ENCODE results near the gene C1GALT1C1.
"Not testable (repeated sequence)": the region's sequence is repeated elsewhere in the genome, so short reads cannot be mapped to it uniquely, and the experiment has no call there.

C1GALT1C1 gene

DNA sequence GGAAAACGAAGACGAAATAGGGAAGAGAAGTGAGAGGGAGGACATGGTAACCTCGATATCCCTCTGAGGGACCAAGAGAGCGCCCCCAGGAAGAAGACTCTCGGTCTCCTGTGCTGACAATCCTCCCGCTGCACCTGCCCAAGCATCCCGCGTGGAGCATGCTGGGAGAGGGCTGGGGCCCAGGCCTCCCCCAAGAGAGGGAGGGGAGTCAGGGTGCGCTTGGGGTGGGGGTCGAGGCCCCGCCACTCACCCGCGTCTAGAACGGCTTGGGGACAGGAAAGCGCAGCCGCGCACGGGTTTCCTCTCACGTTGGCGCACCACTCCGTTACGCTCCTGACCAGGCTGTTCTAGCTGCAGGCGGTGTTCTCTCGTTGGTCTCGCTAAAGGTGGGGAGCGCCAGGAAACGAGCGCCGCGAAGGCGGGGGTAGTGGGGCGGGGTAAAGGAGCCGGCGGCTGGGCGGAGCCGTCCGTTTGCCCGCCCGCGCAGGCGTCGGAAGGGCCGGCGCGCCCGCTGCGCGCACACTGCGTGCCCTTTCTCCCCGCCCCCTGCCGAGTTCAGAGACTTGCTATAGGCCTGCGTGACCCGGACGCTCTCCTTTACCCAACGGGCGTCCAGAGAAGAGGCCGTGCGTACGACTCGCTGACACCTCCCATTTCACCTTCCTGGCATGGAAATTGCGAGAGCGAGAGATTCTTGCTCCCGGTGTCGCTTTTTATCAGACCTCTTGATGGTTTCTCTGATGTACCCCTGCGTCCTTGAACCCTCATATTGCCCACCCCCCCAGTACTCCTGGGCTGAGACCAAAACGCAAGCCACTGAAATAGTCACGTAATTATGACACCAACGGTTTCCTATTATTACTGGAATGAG lies at the start of gene C1GALT1C1:
Gene C1GALT1C1, minus strand, starts transcription at position 388 of the 871 bp plus-strand sequence. CDS start 2,888 bp downstream, outside the sequence.
- DNase-seq (ENCODE audit: low read depth) = peak; percentile 94

DNA sequence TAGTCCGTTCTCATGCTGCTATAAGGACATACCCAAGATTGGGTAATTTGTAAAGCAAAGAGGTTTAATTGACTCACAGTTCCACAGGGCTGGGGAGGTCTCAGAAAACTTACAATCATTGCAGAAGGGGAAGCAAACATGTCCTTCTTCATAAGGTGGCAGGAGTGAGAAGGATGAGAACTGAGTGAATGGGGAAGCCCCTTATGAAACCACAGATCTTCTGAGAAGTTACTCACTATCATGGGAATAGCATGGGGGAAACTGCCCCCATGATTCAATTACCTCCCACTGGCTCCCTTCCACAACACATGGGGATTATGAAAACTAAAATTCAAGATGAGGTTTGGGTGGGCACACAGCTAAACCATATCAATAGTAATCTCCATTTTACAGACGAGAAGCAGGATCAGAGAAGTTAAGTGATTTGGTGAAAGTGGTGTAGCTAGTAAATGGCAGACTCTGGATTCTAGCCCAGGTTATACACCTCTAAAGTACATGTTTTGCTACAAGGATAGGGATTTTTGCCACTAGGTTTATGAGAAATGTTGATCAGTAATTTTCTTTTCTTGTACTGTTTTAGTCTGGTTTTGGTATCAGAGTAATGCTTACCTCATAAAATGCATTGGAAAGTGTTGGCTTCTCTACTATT lies 47.3 kb upstream of the C1GALT1C1 start:
- no peak for DNase-seq (ENCODE audit: low read depth)

DNA sequence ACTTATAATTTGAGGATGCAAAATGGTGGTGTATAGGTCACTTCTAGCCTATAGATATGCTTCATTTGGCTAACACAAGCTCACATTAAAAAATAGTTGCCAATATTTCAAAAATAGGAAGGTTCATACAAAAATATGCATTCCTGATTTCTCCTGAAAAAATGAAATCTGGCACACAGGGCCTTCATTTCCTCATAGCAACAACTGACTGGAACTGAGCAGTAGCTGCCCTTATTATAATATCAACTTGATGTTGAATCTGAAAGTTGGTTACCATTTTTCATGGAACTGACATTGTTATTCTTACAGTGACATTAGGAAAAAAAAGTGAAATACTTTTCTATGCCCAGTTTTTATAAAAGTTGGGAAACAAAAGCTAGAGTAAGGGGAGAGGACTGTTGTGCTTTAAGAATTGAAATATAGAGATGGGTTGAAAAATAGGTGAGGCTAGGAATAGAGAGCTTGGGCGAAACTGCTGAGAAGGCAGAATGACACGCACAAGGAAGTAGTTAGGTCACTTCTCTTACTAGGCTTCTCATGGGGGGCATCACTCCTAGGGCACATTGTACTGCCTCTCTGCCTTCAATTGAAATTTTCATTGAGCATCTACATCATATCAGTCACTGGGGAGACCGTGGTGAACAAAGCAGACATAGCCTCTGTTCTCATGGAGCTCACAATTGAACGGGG lies 43.1 kb upstream of the C1GALT1C1 start:
- DNase-seq (ENCODE audit: low read depth) = no peak

DNA sequence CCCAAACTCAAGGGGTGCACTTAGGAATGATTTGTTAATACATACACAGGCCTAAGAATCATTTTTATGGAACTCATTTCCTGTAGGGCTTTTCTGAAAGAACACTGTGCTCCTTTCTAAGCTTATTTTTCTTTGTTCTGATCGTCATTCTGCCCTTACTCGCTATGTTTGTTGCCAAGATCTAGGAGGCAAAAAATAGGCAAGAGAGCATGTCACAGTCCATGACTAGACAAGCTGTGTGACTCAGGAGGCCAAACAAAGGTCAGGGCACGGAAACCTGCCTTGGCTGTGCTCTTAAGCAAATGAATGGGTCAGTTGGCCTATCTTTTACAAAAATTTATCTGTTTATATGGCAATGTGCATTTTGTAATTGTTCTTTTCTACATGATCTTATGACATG lies 42.5 kb upstream of the C1GALT1C1 start:
- peak; percentile 93 for DNase-seq (ENCODE audit: low read depth)

DNA sequence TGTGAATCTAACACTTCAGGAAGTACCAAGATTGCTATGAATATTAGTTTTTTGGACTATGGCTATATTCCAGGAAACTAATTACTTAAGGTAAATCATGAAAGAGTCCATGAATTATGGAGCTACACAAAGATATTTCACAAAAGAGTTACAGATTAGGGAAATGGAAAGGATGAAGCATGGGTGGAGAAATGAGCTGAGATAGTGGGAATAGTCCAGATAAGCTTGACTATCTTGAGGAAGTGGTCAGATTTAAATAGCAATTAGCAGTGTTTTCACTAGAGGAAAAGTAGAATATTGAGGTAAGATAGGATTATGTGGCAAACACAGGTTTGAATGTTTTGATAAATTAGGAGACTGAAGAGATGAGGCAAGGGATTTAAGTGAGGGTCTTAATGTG lies 42.1 kb upstream of the C1GALT1C1 start:
- no peak for DNase-seq (ENCODE audit: low read depth)

DNA sequence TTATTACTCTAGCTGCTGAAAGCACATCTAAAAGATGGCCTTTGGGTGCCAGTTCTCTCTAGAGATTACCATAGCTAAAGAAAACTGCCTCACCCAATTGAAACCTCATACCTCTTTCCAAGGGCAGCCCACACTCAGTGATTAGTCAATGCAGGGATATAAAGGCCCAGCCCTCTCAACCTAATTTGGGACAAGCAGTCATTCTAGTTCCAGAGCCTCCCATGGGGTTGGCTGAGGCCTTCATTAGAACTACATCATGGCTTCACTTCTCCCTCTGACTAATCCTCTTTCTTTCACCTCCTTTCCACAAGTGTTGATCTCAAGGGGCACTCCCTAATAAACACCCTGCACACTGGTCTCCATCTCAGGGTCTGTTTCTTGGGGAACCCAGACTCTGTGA lies 38.5 kb upstream of the C1GALT1C1 start:
- DNase-seq (ENCODE audit: low read depth) = no peak

DNA sequence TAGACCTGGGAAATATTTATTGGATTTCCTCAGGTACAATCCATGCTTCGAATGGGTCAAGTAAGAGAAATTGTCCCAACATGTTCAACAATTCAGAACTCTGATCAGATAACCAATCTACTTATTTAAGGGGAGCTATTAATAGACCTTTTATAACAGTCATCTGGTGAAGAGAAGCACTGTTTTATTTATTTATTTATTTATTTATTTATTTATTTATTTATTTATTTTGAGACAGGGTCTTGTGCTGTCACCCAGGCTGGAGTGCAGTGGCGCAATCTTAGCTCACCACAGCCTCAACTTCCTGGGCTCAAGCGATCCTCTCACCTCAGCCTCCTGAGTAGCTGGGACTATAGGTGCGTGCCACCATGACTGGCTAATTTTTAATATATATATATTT lies 34.7 kb upstream of the C1GALT1C1 start:
- DNase-seq (ENCODE audit: low read depth) = not testable (repeated sequence)

DNA sequence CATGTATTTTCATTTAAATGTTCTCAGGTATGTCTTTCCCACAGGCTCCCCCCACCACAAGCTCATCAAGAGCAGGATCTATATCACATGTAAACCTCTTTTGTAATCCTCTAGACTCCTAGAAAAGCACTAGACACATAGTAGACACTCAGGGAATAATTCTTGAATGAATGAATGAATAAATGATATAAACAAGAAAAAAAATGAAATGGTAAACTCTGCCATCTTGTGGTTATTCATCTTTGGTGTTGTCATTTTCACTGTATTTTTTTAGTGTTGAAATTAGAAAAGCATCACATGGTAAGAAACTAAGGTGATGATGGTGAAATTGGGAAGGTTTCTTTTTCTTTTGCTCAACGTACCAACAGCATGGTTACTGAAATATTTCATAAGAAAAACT lies 34.2 kb upstream of the C1GALT1C1 start:
- peak; percentile 14 for DNase-seq (ENCODE audit: low read depth)

DNA sequence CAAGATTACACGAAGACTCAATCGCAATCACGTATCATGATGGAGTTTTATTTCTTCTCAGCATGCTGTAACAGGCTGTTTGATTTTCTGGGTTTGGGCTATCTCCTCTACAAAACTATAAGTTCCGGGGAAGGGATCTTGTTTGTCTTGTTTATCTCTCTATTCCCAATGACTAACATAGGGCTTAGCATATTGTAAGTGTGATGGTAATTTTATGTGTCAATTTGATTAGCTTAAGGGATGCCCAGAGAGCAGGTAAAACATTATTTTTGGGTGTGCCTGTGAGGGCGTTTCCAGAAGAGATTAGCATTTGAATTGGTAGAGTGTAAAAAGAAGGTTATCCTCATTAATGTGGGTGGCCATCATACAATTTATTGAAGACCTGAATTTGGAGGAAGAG lies 32.8 kb upstream of the C1GALT1C1 start:
- DNase-seq (ENCODE audit: low read depth) = no peak

DNA sequence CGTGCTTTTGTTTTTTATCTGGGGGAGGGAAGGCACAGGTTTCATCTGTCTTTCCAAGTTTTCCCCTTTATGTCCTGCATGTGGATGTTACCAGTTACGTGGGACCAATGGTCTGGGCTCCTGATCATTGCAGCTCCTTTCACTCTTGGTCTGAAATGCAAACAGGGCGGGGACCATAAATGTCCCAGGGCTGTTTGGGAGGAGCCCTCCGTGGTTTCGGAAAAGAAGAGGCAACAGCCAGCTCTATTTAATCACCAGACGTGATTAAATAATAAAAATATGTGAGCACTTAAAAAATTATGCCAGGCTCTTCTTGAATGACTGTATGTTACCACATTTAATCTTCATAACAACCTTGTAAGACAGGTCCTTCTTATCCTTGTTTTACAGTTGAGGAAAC lies 30.8 kb upstream of the C1GALT1C1 start:
- DNase-seq (ENCODE audit: low read depth) = peak; percentile 16

DNA sequence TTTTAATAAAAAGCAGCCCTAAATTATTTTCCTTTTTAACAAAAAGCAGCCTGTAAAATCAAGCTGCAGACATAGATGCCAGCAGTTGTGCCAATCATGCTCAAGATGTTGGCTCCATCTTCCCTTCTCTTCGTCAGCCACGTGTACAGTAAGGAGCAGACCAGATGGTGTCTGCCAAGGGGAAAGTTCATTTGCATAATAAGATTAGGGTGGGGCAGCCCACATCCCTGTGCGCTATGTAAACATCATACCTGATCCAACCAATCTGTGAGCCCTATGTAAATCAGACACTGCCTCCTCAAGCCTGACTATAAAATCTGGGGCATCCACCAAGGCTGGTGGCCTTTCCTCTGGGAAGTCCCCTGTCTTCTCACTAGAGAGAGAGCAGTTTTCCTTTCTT lies 23.1 kb upstream of the C1GALT1C1 start:
- peak; percentile 42 for DNase-seq (ENCODE audit: low read depth)

DNA sequence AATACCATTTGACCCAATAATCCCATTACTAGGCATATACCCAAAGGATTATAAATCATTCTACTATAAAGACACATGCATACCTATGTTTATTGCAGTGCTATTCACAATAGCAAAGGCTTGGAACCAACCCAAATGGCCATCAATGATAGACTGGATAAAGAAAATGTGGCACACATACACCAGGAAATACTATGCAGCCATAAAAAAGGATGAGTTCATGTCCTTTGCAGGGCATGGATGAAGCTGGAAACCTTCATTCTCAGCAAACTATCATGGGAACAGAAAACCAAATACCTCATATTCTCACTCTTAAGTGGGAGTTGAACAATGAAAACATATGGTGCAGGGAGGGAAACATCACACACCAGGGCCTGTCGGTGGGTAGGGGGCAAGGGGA lies 22.4 kb upstream of the C1GALT1C1 start:
- DNase-seq (ENCODE audit: low read depth) = not testable (repeated sequence)

DNA sequence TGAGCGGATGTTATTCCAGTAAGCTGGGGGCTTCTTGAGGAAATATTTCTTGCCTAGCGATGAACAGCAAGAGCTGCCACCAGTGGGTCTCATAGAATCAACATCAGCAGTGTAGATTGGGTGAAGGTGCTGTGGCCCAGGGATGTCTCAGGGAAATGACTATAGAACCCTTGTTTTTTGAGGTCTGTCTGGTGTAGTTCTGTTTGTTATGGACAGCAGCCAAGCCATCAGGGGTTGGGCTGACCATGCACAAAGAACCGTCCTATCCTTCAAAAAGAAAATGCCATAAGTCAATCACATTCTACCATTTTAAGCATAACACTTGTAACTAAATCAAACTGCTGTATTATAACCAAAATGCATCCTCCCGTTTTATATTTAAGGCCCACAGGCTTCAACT lies 17.3 kb upstream of the C1GALT1C1 start:
- DNase-seq (ENCODE audit: low read depth) = no peak

DNA sequence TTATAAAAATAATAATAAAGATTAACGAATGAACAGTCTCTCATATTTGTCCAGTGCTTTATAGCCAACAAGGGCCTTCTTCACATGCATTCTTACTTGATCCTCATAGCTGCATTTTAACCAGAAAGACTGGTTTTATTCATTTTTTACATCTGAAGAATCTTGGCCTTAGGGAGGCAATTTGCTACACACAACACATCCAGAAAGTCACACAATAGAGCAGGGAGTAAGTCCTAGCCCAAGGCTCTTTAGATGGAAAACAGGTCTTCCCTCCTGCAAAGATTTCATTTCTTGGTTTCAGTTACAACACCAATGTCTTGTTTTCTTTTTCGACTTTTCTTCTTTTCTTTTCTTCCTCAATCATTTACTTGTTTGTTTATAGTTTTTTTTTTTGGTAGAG lies 13.0 kb upstream of the C1GALT1C1 start:
- DNase-seq (ENCODE audit: low read depth) = no peak

DNA sequence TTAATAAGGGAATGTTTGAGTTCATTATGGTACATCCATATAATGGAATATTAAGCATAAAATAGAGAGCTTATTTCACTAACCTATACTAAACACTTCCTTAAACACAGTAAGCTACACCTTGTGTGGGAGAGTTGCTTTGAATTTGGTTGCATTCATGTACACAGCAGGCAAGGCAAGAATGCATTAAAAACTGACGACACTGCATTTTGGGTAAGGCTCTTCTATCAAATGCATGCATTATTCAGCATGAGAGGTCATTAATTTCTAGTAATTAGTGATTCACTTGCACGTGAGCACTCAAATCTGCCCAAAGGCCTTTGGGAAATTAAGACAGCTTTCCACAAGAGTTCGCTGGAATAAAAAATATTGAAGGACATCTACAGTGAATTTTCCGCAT lies 8.8 kb upstream of the C1GALT1C1 start:
- no peak for DNase-seq (ENCODE audit: low read depth)

DNA sequence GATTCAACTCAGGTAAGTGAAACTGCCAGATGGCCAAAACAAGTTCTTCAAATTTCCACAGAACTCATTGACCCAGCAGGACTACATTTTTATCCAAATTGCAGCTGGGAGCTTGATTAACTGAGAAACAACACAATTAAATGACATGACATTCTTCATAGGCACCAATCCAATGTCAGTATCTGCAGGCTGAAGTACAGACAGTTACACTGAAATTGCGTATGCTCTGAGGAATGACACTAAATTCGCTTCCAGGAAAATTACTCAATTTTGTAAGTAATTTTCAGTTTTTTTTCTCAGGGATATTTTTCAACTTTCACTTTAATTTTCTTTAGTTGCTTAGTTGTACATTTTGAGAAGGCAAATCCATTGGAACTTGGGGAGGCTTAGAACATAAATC lies 4.5 kb downstream of the C1GALT1C1 start:
- peak; percentile 70 for DNase-seq (ENCODE audit: low read depth)

DNA sequence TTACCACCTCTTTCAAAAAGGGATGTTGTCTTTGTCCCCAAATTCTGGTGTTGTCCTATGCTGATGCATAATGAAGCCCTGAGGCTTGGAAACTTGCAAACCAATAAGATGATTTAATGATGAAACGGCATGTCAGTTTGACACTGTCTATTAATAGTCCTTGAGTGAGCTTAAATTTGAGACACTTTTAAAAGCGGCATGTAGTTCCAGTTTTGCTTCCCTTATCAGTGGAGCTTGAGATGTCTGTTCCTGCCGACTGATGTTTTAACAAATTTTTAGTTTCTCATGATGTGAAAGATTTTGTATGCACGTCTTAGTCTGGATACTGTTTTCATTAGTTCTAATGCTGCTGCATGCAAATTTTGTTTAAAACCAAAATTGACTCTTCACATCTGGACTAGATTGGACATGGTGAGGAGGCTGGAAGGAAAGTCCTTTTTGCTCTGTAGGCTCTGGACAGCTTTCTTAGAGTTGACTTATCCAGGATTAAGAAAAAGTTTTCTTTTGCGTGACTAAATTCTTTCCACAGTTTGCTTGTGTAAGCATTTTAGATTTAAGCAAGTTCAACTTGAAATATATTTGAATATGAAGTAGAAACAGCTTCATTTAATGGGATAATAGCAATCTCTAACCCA lies 11.7 kb downstream of the C1GALT1C1 start:
- peak; percentile 16 for DNase-seq (ENCODE audit: low read depth)

DNA sequence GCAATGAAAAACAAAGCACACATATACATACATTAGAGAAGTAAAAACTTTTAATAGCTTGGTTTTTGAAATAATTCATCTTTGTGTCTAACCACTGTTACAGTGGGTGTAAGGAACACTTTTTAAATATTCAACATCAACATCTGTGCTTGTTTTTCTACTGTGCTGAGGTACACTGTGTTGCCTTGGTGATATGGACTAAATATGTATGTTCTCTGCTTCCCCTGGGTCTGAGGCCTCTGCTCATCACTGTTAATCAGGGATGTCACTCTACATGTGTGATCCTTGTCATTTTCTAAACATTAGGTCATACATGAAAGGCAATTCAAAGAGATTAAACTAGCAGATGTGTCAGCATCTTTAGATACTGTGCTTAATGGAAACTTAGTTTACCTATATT lies 15.0 kb downstream of the C1GALT1C1 start:
- peak; percentile 23 for DNase-seq (ENCODE audit: low read depth)

DNA sequence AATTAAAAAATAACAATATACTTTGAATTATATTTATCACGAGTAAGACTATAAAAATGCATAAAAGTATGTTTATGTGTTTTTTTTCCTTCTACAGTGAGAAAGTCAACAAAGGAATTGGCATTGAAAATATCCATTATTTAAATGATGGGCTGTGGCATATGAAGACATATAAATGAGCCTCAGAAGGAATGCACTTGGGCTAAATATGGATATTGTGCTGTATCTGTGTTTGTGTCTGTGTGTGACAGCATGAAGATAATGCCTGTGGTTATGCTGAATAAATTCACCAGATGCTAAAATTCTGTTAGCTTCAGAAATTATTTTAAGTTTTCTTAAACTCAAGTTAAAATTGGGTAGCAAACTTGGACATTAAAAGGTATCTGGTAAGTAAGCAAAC lies 17.8 kb downstream of the C1GALT1C1 start:
- no peak for DNase-seq (ENCODE audit: low read depth)

DNA sequence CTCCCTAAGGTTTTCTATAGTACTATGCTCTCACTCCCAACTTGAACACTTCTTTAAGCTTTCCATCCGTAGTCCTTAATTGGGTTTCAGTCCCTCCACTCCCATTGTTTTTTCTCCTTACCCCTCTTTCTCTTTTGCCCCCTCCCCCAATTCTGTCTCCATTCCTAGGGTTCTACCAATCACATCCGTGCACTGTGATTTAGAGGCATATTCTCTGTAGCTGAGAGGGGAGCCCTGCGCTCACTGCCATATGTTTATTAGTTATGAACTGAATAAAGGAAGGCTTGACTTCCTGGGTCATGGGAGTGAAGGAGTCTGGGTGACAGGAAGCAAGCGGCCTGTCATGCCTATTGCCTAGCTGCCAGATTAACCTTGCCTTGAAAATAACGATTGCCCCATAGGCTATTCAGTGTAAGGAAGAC lies 25.5 kb downstream of the C1GALT1C1 start:
- DNase-seq (ENCODE audit: low read depth) = peak; percentile 59

DNA sequence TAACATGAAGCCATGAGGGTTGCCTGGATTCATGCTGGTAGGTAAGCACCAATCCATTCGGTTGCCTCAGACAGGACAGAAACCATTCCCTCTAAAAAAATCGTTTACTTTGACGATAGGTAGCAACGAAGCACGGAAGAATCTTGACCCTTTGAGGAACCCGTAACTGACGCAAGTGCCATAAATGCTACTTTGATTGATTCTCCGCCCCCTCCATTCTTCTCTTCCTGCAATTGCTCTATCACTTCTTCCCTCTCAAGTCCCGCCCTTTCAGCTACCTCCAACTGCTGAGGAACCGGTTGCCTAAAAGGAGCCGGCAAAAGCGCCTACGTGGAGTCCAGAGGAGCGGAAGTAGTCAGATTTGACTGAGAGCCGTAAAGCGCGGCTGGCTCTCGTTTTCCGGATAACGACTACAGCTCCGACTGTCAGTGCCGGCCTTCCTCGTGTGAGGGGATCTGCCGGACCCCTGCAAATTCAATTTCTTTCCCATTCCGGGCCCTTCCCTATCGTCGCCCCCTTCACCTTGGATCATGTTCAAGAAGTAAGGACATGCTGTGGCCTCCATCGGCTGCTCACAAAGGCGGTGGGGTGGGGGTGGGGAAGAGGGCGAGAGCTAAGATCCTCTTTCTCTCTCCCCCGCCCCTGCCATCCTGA lies 26.0 kb downstream of the C1GALT1C1 start, which contains the start of gene MCTS1:
Gene MCTS1, plus strand, starts transcription at position 395 of the 654 bp plus-strand sequence. Its CDS starts 136 bp downstream, at position 531.
- peak; percentile 95 for DNase-seq (ENCODE audit: low read depth)

DNA sequence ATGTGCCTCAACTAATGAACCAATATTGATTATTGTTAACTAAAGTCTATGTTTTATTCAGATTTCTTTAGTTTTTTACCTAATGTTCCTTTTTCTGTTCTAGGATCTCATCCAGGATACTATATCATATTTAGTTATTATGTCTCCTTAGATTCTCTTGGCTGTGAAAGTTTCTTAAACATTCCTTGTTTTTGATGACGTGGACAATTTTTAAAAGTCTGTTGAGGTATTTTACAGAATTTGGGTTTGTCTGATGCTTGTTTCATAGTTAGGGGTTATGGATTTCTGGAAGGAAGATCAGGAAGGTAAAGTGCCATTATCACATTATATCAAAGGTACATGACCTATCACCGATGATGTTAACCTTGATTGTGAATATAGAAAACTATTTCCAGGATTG lies 44.2 kb downstream of the C1GALT1C1 start:
- no peak for DNase-seq (ENCODE audit: low read depth)
